TTC549 (cell line): ENCODE results near the gene GLT1D1.
"Not testable (repeated sequence)": the region's sequence is repeated elsewhere in the genome, so short reads cannot be mapped to it uniquely, and the experiment has no call there.

Experiments used
- FAIRE-seq: peaks from 2 replicates; lab custom pipeline; 2012; peaks lifted over from hg19 to GRCh38; lab: Jason Lieb, UNC

Gene GLT1D1

DNA sequence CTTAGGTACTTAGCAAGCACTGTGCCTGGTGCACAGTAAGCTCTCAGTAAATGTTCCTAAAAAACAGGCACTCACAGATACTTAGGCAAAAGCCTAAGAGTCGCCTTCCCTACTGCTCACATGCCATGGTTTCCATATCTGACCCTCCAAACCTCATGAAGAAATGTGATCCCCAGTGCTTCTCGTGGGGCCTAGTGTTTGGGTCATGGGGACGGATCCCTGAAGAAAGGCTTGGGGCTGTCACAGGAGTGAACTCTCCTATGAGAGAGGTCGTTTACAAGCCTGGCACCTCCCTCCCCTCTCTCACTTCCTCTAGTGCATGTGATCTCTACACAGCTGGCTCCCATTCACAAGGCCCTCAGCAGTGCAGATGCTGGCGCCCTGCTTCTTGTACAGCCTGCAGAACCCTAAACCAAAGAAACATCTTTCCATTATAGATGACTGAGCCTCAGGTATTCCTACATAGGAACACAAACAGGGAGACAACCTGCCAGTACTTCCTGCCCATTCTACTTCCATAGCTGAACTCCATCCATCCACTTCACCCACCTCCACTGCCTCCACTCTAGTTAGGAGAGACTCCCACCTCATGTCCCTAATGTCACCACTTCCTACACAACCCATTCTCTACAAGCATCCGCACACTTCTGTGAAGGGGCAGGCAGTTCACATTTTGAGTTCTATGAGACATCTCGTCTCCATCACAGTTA lies 32.4 kb upstream of the GLT1D1 start:
- FAIRE-seq, result no peak

DNA sequence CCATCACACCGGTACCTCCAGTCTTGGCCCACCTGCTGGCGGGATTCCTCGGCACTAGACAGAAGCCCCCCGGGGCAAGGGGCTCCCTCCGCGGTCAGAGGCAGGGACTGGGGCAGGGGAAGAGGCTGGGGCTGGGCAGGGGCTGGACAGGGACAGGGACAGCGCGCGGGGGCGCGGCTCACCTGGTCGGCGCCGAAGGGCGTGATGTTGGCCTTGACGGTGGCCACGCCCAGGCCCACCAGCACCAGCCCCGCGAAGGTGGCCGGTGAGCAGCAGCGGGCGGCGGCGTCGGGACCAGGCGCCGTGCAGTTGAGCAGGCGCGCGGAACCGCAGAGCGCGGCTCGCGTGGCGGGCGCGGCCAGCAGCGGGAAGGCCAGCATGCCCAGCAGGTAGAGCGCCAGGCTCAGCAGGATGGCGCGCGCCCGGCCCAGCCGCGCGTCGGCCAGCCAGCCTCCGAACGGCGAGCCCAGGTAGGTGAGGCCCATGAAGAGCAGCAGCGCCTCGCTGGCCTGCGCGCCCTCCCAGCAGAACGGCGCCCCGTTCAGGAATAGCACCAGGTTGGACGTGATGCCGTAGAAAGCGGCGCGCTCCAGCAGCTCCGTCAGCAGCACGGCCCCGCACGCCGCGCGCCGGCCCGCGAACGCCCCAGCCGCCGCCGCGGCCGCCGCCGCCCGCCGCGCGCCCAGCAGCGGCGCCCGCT lies 29.9 kb upstream of the GLT1D1 start:
- FAIRE-seq, result no peak

DNA sequence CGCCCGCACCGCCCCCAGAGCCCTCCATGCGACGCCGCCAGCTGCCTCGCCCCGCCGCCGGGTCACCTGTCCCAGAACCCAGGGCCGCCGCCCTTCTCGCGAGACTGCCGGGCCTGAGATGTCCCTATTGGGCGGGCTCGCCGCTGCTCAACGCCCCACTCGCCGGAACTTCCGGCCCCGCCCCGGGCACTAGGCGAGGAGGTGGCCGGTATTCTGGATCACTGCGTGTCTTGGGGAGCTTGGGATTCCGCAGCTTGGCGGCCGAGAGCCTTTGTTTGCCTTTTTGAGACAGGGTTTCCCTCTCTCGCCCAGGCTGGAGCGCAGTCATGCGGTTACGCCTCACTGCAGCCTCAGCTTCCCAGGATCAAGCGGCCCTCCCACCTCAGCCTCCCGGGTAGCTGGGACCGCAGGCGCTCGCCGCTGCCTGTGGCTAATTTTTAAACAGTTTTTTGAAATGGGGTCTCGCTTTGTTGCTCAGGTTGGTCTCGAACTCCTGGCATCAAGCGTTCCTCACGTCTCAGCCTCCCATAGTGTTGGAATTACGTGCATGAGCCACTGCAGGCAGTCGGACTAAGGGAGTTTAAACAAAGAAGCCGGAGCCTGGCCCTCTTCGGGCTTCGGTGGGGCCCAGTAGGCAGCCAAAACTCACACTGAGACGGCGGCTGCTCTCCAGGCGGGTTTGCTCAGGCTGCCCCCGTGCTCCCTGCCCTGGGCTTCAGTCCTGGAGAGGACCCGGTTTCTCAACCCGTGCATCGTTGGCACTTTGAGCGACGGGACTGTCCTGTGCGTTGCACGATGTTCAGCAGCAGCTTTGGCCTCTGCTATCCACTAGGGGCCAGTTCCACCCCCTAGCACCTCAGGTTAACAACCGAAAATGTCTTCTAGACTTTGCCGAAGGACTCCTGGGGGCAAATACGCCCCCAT lies 29.1 kb upstream of the GLT1D1 start, which contains the start of gene SLC15A4:
SLC15A4 (minus strand) TSS at position 43 of the 924 bp plus-strand sequence; CDS start at position 28, 15 bp downstream.
- no peak for FAIRE-seq

GRCh38 chr12:128825835-128826234 lies 27.4 kb upstream of the GLT1D1 start:
- no peak for FAIRE-seq

GRCh38 chr12:128827724-128828123 lies 25.6 kb upstream of the GLT1D1 start:
- FAIRE-seq, result no peak

DNA sequence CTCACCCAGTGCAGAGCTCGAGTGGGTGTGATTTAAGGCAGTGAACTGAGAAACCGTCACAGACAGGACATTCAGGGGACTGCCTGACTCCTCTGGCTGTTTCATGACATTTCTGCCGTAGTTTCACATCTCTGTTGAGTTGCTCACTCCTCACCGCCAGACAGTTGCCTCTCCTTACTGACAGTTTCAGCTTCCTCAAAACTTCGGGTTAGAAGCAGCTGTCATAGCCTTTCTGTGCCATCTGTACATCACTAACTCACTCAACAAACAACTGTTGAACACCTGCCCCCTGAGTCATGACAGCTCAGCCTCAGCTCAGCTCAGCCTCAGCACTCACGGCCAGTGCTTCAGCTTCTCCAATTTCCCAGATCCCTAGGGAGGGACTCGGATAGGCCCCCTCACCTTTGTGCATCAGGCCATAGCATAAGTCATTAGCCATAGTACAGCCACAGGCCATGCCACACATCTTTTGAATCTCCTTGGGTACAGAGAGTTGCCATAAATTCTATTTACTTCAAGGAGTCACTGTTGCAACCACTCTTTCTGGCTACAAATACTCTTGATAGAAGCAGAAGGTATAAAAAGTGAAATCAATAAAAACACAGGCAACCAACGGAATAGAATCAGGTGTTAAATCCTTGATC lies 23.3 kb upstream of the GLT1D1 start:
- FAIRE-seq, result no peak

- no peak for FAIRE-seq
Observed at GRCh38 chr12:128830505-128830893, 22.8 kb upstream of the GLT1D1 start.

GRCh38 chr12:128833418-128833817 lies 19.9 kb upstream of the GLT1D1 start:
- no peak for FAIRE-seq

GRCh38 chr12:128839885-128840284 lies 13.4 kb upstream of the GLT1D1 start:
- not testable (repeated sequence) for FAIRE-seq

DNA sequence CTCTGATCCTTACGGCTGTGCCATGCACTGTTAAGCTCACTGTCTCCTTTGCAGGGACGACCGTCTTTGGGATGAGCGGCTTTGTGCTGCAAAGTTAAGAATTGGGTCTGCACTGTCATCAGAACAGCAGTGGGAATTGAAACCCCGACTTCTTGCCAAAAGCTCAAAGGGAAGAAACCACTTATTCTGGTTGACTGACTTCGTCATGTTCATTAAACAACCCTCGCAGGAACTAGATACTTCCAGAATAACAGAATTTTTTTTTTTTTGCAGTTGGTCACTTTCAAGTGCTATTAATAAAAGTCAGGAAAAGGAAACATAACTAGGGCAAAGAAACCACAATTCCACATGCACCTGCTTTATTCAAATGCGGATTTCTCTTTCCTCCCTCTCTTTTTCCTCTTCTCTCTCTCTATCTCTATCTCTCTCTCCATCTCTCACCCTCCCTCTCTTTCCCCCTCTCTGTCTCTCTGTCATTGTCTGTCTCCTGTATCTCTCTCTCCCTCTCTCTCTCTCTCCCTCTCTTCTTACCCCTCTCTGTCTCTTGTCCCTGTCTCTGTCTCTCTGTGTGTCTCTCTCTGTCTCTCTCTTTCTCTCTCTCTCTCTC lies 12.3 kb upstream of the GLT1D1 start:
- FAIRE-seq, result no peak

GRCh38 chr12:128842579-128842978 lies 10.7 kb upstream of the GLT1D1 start:
- no peak for FAIRE-seq

GRCh38 chr12:128843538-128843937 lies 9.7 kb upstream of the GLT1D1 start:
- FAIRE-seq, result no peak

DNA sequence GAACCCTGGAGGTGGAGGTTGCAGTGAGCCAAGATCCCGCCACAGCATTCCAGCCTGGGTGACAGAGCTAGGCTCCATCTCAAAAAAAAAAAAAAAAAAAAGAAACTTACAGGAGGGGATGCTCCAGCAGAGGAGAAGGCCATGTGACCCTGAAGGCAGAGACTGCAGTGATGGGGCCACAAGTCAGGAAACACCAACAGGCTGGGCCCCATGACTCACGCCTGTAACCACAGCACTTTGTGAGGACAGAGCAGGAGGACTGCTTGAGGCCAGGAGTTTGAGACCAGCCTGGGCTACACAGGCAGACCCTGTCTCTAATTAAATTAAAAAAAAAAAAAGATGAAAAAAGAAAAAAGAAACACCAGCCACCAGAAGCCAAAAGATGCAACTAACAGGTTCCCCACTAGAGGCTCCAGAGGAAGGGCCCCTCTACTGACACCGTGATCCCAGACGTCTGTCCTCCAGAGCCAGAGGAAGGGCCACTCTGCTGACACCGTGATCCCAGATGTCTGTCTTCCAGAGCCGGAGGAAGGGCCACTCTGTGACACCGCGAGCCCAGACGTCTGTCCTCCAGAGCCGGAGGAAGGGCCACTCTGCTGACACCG lies 9.1 kb upstream of the GLT1D1 start:
- no peak for FAIRE-seq

- FAIRE-seq, result not testable (repeated sequence)
Observed at GRCh38 chr12:128846671-128847070, 6.6 kb upstream of the GLT1D1 start.

GRCh38 chr12:128848371-128848770 lies 4.9 kb upstream of the GLT1D1 start:
- no peak for FAIRE-seq

DNA sequence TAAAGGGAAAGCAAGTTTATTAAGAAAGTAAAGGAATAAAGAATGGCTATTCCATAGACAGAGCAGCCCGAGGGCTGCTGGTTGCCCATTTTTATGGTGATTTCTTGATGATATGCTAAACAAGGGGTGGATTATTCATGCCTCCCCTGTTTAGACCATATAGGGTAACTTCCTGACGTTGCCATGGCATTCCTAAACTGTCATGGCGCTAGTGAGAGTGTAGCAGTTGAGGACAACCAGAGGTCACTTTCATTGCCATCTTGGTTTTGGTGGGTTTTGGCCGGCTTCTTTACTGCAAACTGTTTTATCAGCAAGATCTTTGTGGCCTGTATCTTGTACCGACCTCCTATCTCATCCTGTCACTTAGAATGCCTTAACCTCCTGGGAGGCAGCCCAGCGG lies 3.5 kb upstream of the GLT1D1 start:
- not testable (repeated sequence) for FAIRE-seq

DNA sequence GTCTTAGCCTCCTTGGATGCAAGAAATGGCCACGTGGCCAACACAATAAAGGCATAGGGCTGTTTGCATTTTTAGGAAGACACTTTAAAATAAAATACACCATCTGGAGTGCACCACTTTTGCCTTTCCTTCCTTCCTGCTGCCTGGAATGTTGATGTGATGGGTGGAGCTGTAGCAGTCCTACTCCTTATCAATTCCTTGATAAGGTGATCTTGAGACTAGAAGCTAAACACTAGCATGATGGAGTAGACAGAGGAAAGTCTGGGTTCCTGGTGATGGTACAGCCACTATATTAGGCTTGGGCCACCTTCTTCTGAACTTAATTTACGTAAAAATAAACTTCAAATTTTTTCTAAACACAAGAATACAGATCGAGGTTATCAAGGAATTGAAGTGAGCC lies 2.9 kb upstream of the GLT1D1 start:
- FAIRE-seq, result no peak

DNA sequence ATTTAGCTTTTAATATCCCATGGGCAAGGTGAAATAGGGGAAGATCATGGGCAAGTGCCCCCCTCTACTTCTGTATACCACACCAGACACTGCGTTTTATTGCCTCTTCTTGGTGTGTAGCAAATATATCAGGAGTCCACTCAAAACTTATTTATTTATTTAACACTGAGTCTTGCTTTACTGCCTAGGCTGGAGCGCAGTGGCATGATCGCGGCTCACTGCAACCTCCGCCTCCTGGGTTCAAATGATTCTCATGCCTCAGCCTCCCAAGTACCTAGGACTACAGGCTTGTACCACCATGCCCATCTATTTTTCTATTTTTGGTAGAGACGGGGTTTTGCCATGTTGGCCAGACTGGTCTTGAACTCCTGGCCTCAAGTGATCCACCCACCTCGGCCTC lies 1.8 kb upstream of the GLT1D1 start:
- not testable (repeated sequence) for FAIRE-seq

GRCh38 chr12:128852026-128852698 lies 1.1 kb upstream of the GLT1D1 start:
- no peak for FAIRE-seq

DNA sequence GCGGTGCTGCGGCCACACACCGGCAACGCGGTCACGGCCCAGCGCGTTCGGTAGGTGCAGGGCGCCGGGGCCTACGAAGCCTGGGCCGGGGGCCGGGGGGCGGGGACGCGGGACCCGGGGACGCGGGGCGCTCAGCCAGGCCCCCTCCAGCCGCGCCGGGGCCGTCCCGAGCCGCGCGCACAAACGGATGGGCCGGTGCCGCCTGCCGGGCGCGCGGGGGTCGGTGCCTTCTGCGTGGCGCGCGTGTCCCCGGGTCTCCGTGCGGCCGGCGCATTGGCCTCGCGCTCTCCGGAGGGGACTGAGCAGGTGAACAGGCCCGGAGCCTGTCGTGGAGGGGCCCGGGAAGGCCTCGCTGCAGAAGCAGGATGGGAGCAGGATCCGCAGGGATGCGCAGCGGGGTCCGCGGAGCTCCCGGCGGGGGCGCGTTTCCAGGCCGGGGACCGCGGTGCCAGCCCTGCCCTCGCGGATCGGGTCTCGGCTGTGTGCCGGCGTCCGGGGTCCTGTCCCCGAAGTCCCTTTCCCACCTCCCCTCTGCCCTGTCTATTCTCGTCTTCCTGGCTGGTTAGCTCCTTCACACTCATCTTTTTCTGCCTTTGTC lies 421 bp downstream of the GLT1D1 start:
- FAIRE-seq, result no peak
